ENCODE measurements around the gene PPP1R14D.

DNA sequence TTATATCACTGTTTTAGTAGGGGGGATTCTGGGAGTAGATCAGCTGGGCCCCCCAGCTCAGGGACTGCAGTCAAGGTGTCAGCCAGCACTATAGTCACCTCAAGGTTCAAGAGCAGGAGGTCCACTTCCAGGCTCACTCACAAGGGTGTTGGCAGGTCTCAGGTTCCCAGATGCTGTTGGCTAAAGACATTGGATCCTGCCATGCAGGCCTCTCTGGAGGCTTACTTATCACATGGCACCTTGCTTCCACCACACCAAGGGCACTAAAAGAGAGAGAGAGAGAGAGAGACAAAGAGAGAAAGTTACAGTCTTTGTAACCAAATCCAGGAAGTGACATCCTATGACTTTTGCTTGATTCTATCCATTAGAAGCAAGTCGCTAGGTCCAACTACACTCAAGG is 7.5 kb upstream of the PPP1R14D start:
- TF ChIP-seq, protein P1, sequence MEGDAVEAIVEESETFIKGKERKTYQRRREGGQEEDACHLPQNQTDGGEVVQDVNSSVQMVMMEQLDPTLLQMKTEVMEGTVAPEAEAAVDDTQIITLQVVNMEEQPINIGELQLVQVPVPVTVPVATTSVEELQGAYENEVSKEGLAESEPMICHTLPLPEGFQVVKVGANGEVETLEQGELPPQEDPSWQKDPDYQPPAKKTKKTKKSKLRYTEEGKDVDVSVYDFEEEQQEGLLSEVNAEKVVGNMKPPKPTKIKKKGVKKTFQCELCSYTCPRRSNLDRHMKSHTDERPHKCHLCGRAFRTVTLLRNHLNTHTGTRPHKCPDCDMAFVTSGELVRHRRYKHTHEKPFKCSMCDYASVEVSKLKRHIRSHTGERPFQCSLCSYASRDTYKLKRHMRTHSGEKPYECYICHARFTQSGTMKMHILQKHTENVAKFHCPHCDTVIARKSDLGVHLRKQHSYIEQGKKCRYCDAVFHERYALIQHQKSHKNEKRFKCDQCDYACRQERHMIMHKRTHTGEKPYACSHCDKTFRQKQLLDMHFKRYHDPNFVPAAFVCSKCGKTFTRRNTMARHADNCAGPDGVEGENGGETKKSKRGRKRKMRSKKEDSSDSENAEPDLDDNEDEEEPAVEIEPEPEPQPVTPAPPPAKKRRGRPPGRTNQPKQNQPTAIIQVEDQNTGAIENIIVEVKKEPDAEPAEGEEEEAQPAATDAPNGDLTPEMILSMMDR (IDR thresholded peaks at IDR 0.05), result no peak
- TF ChIP-seq POLR2AphosphoS5 (IDR thresholded peaks at IDR 0.05; ENCODE audit: low read depth, low read length) (no peak), REST (IDR thresholded peaks at IDR 0.05; ENCODE audit: insufficient read depth in 1 of 2, low read depth in 2 of 2, low read length in 1 of 2) (no peak), SIN3A (IDR thresholded peaks at IDR 0.05; ENCODE audit: borderline replicate concordance, insufficient read depth, low read depth, low read length) (no peak)
